Islet precursor cell (in vitro differentiated cells): ENCODE measurements around the gene HAVCR1.

Source experiments
- DNase-seq: peaks from one replicate; pipeline ENCODE4 v3.0.0-alpha.2; 2018

Gene HAVCR1

GRCh38 chr5:156984064-156984463, 74.9 kb downstream of the HAVCR1 start:
- DNase-seq, result no peak

DNA sequence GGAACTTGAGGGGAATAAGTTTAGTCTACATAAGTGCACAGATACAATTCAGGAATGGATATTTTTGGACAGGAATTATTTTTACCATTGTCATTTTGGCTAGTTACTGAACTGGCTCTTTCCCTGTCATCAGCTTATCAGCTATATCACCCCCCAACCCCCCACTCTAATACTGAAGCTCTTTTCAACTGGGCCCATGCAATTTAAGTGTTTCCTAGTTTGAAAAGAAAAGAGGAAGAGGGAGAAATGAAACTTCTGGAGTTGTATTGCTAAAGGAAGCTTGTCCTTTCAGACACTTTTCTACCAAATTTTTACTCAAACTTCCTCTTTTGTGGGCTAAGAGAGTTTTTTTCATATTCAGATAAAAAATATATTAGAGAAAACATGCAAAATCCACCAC, 77.4 kb downstream of the HAVCR1 start:
- no peak for DNase-seq
